H1 (cell line): Measurements from ENCODE around the gene SEMG2. TPM values are rescaled to one million over a fixed set of nuclear protein-coding genes. Genes with fewer than 3 reads are reported as not detected.

Experiments used
- CTCF ChIA-PET: fragments of 300-600 bp; sonication (Branson Sonifier 250); formaldehyde crosslinking; loops from one replicate; lab custom pipeline; 2021; ENCODE audit not compliant: partially characterized antibody; lab: Charles Lee
- POLR2A ChIA-PET: fragments of 300-600 bp; sonication (Branson Sonifier 250); formaldehyde crosslinking; loops from one replicate; lab custom pipeline; 2021; ENCODE audit warnings: inconsistent platforms; ENCODE audit not compliant: partially characterized antibody; lab: Charles Lee
- DNase-seq, 2 experiments: peaks; one replicate each; pipeline versions ENCODE4 v3.0.0 to v3.0.0-alpha.2; 2010 to 2022; ENCODE audit warnings: low spot score in 2 of 2, low read depth in 1 of 2, mixed read lengths in 1 of 2
- FAIRE-seq: peaks from 2 replicates; lab custom pipeline; 2011; peaks lifted over from hg19 to GRCh38; lab: Jason Lieb, UNC
- H2AFZ ChIP-seq: 2 replicates; pipeline ENCODE4 v1.8.1; 2012; ENCODE audit warnings: low read length, inconsistent platforms
- H2AK5ac ChIP-seq: 2 replicates; pipeline ENCODE4 v1.6.1; 2013; ENCODE audit warnings: low read depth, low read length
- H2BK120ac ChIP-seq: replicated peaks from 2 replicates; pipeline ENCODE3; 2013; ENCODE audit warnings: low read depth, low read length, inconsistent platforms
- H2BK12ac ChIP-seq: 2 replicates; pipeline ENCODE4 v1.6.1; 2013; ENCODE audit warnings: low read depth, low read length
- H2BK15ac ChIP-seq: 2 replicates; pipeline ENCODE4 v1.6.1; 2013; ENCODE audit warnings: low read length
- H2BK20ac ChIP-seq: 2 replicates; pipeline ENCODE4 v1.6.1; 2013; ENCODE audit warnings: low read length
- H2BK5ac ChIP-seq: 2 replicates; pipeline ENCODE4 v1.6.1; 2013; ENCODE audit warnings: low read depth, low read length
- H3K14ac ChIP-seq: 2 replicates; pipeline ENCODE4 v1.6.1; 2013; ENCODE audit warnings: inconsistent platforms; ENCODE audit not compliant: insufficient read length
- H3K18ac ChIP-seq: 2 replicates; pipeline ENCODE4 v1.6.1; 2013; ENCODE audit warnings: low read length; ENCODE audit errors: extremely low read depth
- H3K23ac ChIP-seq: 2 replicates; pipeline ENCODE4 v1.6.1; 2013; ENCODE audit warnings: inconsistent platforms; ENCODE audit not compliant: insufficient read length
- H3K23me2 ChIP-seq: 2 replicates; pipeline ENCODE4 v1.6.1; 2013; ENCODE audit warnings: low read depth, low read length
- H3K27ac ChIP-seq: 2 replicates; pipeline ENCODE4 v1.6.1; 2011; ENCODE audit warnings: low read depth, low read length, inconsistent platforms
- H3K27me3 ChIP-seq, 4 experiments: replicated peaks in 1 of 4; 1 replicate in 1 of 4; 2 replicates in 3 of 4; pipeline versions ENCODE4 v1.6.1 to v1.8.1; 2011 to 2013; ENCODE audit warnings: low read length in 3 of 4, mild to moderate bottlenecking in 3 of 4, inconsistent platforms in 2 of 4, mixed read lengths in 2 of 4, moderate library complexity in 1 of 4; ENCODE audit not compliant: control insufficient read depth in 3 of 4, insufficient read depth in 3 of 4; ENCODE audit errors: extremely low read depth in 1 of 4
- H3K36me3 ChIP-seq, 4 experiments: 2 replicates each; pipeline versions ENCODE4 v1.6.1 to v1.8.1; 2011 to 2013; ENCODE audit warnings: mild to moderate bottlenecking in 4 of 4, low read length in 3 of 4, moderate library complexity in 2 of 4, control low read depth in 1 of 4, inconsistent platforms in 1 of 4; ENCODE audit not compliant: insufficient read depth in 4 of 4, control insufficient read depth in 2 of 4
- H3K4ac ChIP-seq: replicated peaks from 2 replicates; pipeline ENCODE3; 2013; ENCODE audit warnings: low read length, low read depth, mixed read lengths, inconsistent platforms; ENCODE audit not compliant: insufficient read length
- H3K4me1 ChIP-seq, 4 experiments: replicated peaks in 1 of 4; 1 replicate in 1 of 4; 2 replicates in 3 of 4; pipeline versions ENCODE4 v1.6.1 to v1.8.1; 2011 to 2013; ENCODE audit warnings: low read length in 3 of 4, inconsistent platforms in 2 of 4, mixed read lengths in 1 of 4; ENCODE audit not compliant: insufficient read depth in 4 of 4, control insufficient read depth in 3 of 4
- H3K4me2 ChIP-seq, 2 experiments: 2 replicates each; pipeline versions ENCODE4 v1.6.1 to v1.8.1; 2011 to 2013; ENCODE audit warnings: low read depth in 2 of 2, low read length in 2 of 2, control low read depth in 1 of 2, inconsistent platforms in 1 of 2, mild to moderate bottlenecking in 1 of 2; ENCODE audit not compliant: insufficient read depth in 1 of 2
- H3K4me3 ChIP-seq, 4 experiments: fragments of 200-600, 300-600 bp in 1 of 4; sonication (generic), shearing (Covaris generic), sonication (Bioruptor Twin) in 1 of 4; 2 replicates each; pipeline versions ENCODE4 v1.5.1 to v1.8.1; 2011 to 2016; ENCODE audit warnings: low read length in 4 of 4, low read depth in 3 of 4, control low read depth in 2 of 4, inconsistent platforms in 2 of 4, mild to moderate bottlenecking in 2 of 4, mixed read lengths in 1 of 4, moderate library complexity in 1 of 4; ENCODE audit not compliant: insufficient read depth in 2 of 4; ENCODE audit errors: extremely low read depth in 1 of 4
- H3K56ac ChIP-seq: replicated peaks from 2 replicates; pipeline ENCODE3; 2013; ENCODE audit warnings: low read depth, mild to moderate bottlenecking, mixed read lengths, low read length, inconsistent platforms; ENCODE audit not compliant: insufficient read length
- H3K79me1 ChIP-seq: 2 replicates; pipeline ENCODE4 v1.6.1; 2013; ENCODE audit warnings: low read depth, low read length, control low read depth
- H3K79me2 ChIP-seq, 2 experiments: 2 replicates each; pipeline versions ENCODE4 v1.6.1 to v1.8.1; 2012 to 2013; ENCODE audit warnings: low read length in 2 of 2, mild to moderate bottlenecking in 2 of 2, inconsistent platforms in 1 of 2; ENCODE audit not compliant: insufficient read depth in 2 of 2, control insufficient read depth in 1 of 2
- H3K9ac ChIP-seq, 4 experiments: replicated peaks in 1 of 4; 1 replicate in 1 of 4; 2 replicates in 3 of 4; pipeline versions ENCODE4 v1.6.1 to v1.8.1; 2011 to 2013; ENCODE audit warnings: low read depth in 3 of 4, low read length in 3 of 4, control low read depth in 2 of 4, mild to moderate bottlenecking in 2 of 4, moderate library complexity in 2 of 4, inconsistent platforms in 1 of 4; ENCODE audit errors: extremely low read depth in 1 of 4
- H3K9me3 ChIP-seq, 2 experiments: 2 replicates each; pipeline versions ENCODE4 v1.6.1 to v1.8.1; 2012 to 2013; ENCODE audit warnings: mild to moderate bottlenecking in 2 of 2, moderate library complexity in 2 of 2, control low read depth in 1 of 2, inconsistent platforms in 1 of 2, low read depth in 1 of 2, low read length in 1 of 2, mixed read lengths in 1 of 2; ENCODE audit not compliant: insufficient read depth in 2 of 2
- H4K20me1 ChIP-seq, 2 experiments: replicated peaks in 1 of 2; 2 replicates each; pipeline versions ENCODE3 to v1.8.1; 2011 to 2013; ENCODE audit warnings: inconsistent platforms in 2 of 2, low read length in 2 of 2, mild to moderate bottlenecking in 1 of 2; ENCODE audit not compliant: insufficient read depth in 2 of 2, control insufficient read depth in 1 of 2
- H4K5ac ChIP-seq: 2 replicates; pipeline ENCODE4 v1.6.1; 2013; ENCODE audit warnings: low read length, low read depth, mixed read lengths, inconsistent platforms; ENCODE audit not compliant: insufficient read length
- H4K8ac ChIP-seq: 2 replicates; pipeline ENCODE4 v1.8.0; 2013; ENCODE audit warnings: mild to moderate bottlenecking, moderate library complexity, low read length, inconsistent platforms; ENCODE audit not compliant: insufficient read depth; ENCODE audit errors: extremely low read depth
- H4K91ac ChIP-seq: replicated peaks from 2 replicates; pipeline ENCODE3; 2013; ENCODE audit warnings: low read length, mixed read lengths, inconsistent platforms; ENCODE audit not compliant: insufficient read length
- BRCA1 ChIP-seq: IDR thresholded peaks from 2 replicates; pipeline ENCODE4 v1.6.1; 2012; ENCODE audit warnings: low read depth, low read length, improper control_type of control experiment
- EZH2 ChIP-seq: fragments of 200-600 bp; sonication (generic); IDR thresholded peaks from 2 replicates; pipeline ENCODE4 v1.7.1; 2012; ENCODE audit warnings: low read depth, mild to moderate bottlenecking, moderate library complexity, low read length, inconsistent platforms; ENCODE audit not compliant: severe bottlenecking
- FOSL1 ChIP-seq: IDR thresholded peaks from 2 replicates; pipeline ENCODE4 v1.6.1; 2011; ENCODE audit warnings: mild to moderate bottlenecking, low read depth, low read length, moderate library complexity; ENCODE audit not compliant: insufficient read depth
- GABPA ChIP-seq: IDR thresholded peaks from 2 replicates; pipeline ENCODE4 v1.6.1; 2011; ENCODE audit warnings: mild to moderate bottlenecking, low read length, moderate library complexity, borderline replicate concordance; ENCODE audit not compliant: insufficient read depth
- JUND ChIP-seq: IDR thresholded peaks from 2 replicates; pipeline ENCODE4 v1.6.1; 2011; ENCODE audit warnings: mild to moderate bottlenecking, improper control_type of control experiment, low read length
- SIN3A ChIP-seq, 2 experiments: IDR thresholded peaks in 1 of 2; conservative IDR thresholded peaks in 1 of 2; 2 replicates each; pipeline ENCODE4 v1.6.1; 2011 to 2012; ENCODE audit warnings: low read length in 2 of 2, improper control_type of control experiment in 1 of 2, low read depth in 1 of 2, mild to moderate bottlenecking in 1 of 2
- TEAD4 ChIP-seq: IDR thresholded peaks from 2 replicates; pipeline ENCODE4 v1.6.1; 2012; ENCODE audit warnings: low read depth, low read length, inconsistent platforms, mixed read lengths
- WGBS, 2 experiments: shearing (Covaris generic) in 1 of 2; methylation state at CpG; one replicate each; pipeline versions ENCODE4 v1.1.6 to v1.1.7; 2013 to 2015; ENCODE audit warnings: low lambda C conversion rate in 2 of 2, mixed read lengths in 2 of 2, inconsistent platforms in 1 of 2, low coverage in 1 of 2, missing lambda C conversion rate in 1 of 2; ENCODE audit not compliant: insufficient replicate concordance in 2 of 2, insufficient coverage in 1 of 2, insufficient read length in 1 of 2; ENCODE audit errors: extremely low coverage in 1 of 2, missing lambda C conversion rate in 1 of 2; 5-methylcytosine and 5-hydroxymethylcytosine counted together
- polyA plus RNA-seq, 7 experiments: library from polyadenylated mRNA; depleted of rRNA in 3 of 7; stranded (reverse) in 5 of 7; unstranded in 2 of 7; fragments of >200 nt in 5 of 7; fragments of 200-250 nt in 2 of 7; gene quantifications; 1 replicate in 5 of 7; 2 replicates in 1 of 7; 4 replicates in 1 of 7; pipeline versions ENCODE4 v1.2.1 to v1.2.3, GENCODE V29; 2011 to 2013; ENCODE audit warnings: missing spikeins in 2 of 7, mixed read lengths in 2 of 7
- total RNA-seq: library from RNA; stranded (reverse); fragmentation: NEBNext Ultra II Directional; extraction: Animal tissue kit (Norgen Biotek cat#: 25700); gene quantifications from 2 replicates; pipeline ENCODE4 v1.2.1, GENCODE V29; 2021

The SEMG2 gene
- total and polyA plus RNA-seq, 2 of the 8 experiments (the other 6 are each of a cell fraction or from before 2014, with no cell fraction given) = not detected

GRCh38 chr20:45263556-45264266 is 42.5 kb downstream of the SEMG2 start:
- FAIRE-seq = no peak
- WGBS, 2 experiments = 91% methylated on average over 3 of the region's 3 CpGs; no CpG with 5 or more reads in 1 of the 2 experiments
- TF ChIP-seq EZH2 = no peak
- no peak for TF ChIP-seq TEAD4
- no peak for TF ChIP-seq JUND
- TF ChIP-seq GABPA = no peak
- no peak for TF ChIP-seq BRCA1
- TF ChIP-seq SIN3A (conservative IDR thresholded peaks at IDR 0.05 in 1 of 2, IDR thresholded peaks at IDR 0.05 in 1 of 2; ENCODE audit: low read depth in 1 of 2, low read length in 2 of 2) = no peak
- no peak for TF ChIP-seq FOSL1

More at GRCh38 chr20:45263556-45264266, 42.5 kb downstream of the SEMG2 start:
- H4K8ac ChIP-seq = no peak overlapping the region
- no peak overlapping the region for H3K56ac ChIP-seq
- H3K14ac ChIP-seq = no peak overlapping the region
- no peak overlapping the region for H2BK15ac ChIP-seq
- DNase-seq = no peak
- H2BK12ac ChIP-seq = no peak overlapping the region
- no peaks in the 10 kb centered on the region for H3K79me2 ChIP-seq
- no peak overlapping the region for H2AK5ac ChIP-seq
- H3K9me3 ChIP-seq = no peaks in the 10 kb centered on the region
- no peaks in the 10 kb centered on the region for H3K23me2 ChIP-seq
- H3K23ac ChIP-seq = no peak overlapping the region
- H2AFZ ChIP-seq = no peak overlapping the region
- no peak overlapping the region for H2BK20ac ChIP-seq
- no peaks in the 10 kb centered on the region for H3K36me3 ChIP-seq
- no peaks in the 10 kb centered on the region for H3K79me1 ChIP-seq
- no peak overlapping the region for H3K4me3 ChIP-seq
- no peak overlapping the region for H3K9ac ChIP-seq
- CTCF ChIA-PET = interaction anchor here (1.0 to 1.1 kb wide), 2 partner anchors 9 to 11 kb away, joined by 3 read pairs; partner anchors contain the start of gene SLPI
- H4K5ac ChIP-seq = no peak overlapping the region
- H2BK120ac ChIP-seq = no peak overlapping the region
- H3K4me2 ChIP-seq = no peak overlapping the region
- POLR2A ChIA-PET = interaction anchor here (0.7 kb wide), 1 partner anchor 551 kb away, joined by 3 read pairs; no protein-coding TSS in a partner anchor
- H3K27ac ChIP-seq = no peak overlapping the region
- no peaks in the 10 kb centered on the region for H3K27me3 ChIP-seq
- no peak overlapping the region for H4K91ac ChIP-seq
- no peaks in the 10 kb centered on the region for H4K20me1 ChIP-seq
- H3K18ac ChIP-seq = no peak overlapping the region
- H2BK5ac ChIP-seq = no peak overlapping the region
- H3K4me1 ChIP-seq = peaks cover 0 to 5% (median 2%) of the 10 kb centered on the region in 4 experiments; a peak in 5 of 7 replicates
- H3K4ac ChIP-seq = no peak overlapping the region
